PC-3 (cell line): ENCODE data around the gene MAML3. TPM values are rescaled to one million over a fixed set of nuclear protein-coding genes. Genes with fewer than 3 reads are reported as not detected.

Experiments used
- ATAC-seq: fragments of 200-7000 bp; cut with Tn5 transposase; 2 replicates; pipeline ENCODE4 v1.9.1; 2020; ENCODE audit warnings: mild to moderate bottlenecking, moderate library complexity
- BruUV-seq: library from RNA; stranded (reverse); fragments of 400-500 nt; replicated peaks from 2 replicates; lab custom pipeline; 2021; lab: Mats Ljungman, UMichigan
- CTCF ChIA-PET: fragments of 300-600 bp; sonication (Branson Sonifier 250); formaldehyde crosslinking; loops from one replicate; lab custom pipeline; 2022; ENCODE audit warnings: antibody characterized with exemption; lab: Charles Lee
- POLR2A ChIA-PET: fragments of 300-600 bp; sonication (Branson Sonifier 250); formaldehyde crosslinking; loops from one replicate; lab custom pipeline; 2022; ENCODE audit warnings: antibody characterized with exemption; ENCODE audit not compliant: unreplicated experiment; lab: Charles Lee
- DNase-seq: peaks from one replicate; pipeline ENCODE4 v3.0.0-alpha.2; 2015
- H2AFZ ChIP-seq: fragments of 300-600 bp; sonication (generic); 2 replicates; pipeline ENCODE4 v1.6.0; 2016; ENCODE audit warnings: antibody characterized with exemption, low read length
- H3F3A ChIP-seq: fragments of 300-600 bp; sonication (generic); one replicate; pipeline ENCODE4 v1.6.0; 2017; ENCODE audit warnings: antibody characterized with exemption, low read length, control low read depth, mild to moderate bottlenecking; ENCODE audit not compliant: unreplicated experiment
- H3K27ac ChIP-seq: fragments of 300-600 bp; sonication (generic); 2 replicates; pipeline ENCODE4 v1.5.1; 2016; ENCODE audit warnings: mild to moderate bottlenecking, low read length
- H3K27me3 ChIP-seq: fragments of 300-600 bp; sonication (generic); 2 replicates; pipeline ENCODE4 v1.6.1; 2016; ENCODE audit warnings: low read length, mixed read lengths
- H3K36me3 ChIP-seq: fragments of 300-600 bp; sonication (generic); 2 replicates; pipeline ENCODE4 v1.6.1; 2016; ENCODE audit warnings: low read depth, mixed run types, low read length, mixed read lengths
- H3K4me1 ChIP-seq: fragments of 300-600 bp; sonication (generic); 2 replicates; pipeline ENCODE4 v1.5.1; 2016; ENCODE audit warnings: low read length; ENCODE audit not compliant: insufficient read depth
- H3K4me2 ChIP-seq: fragments of 300-600 bp; sonication (generic); 2 replicates; pipeline ENCODE4 v1.6.0; 2016; ENCODE audit warnings: low read length
- H3K4me3 ChIP-seq: fragments of 300-600 bp; sonication (generic); 2 replicates; pipeline ENCODE4 v1.5.1; 2016; ENCODE audit warnings: mild to moderate bottlenecking, low read length, mixed read lengths
- H3K79me2 ChIP-seq: fragments of 300-600 bp; sonication (generic); 2 replicates; pipeline ENCODE4 v1.6.1; 2017; ENCODE audit warnings: low read length, mixed read lengths
- H3K9ac ChIP-seq: fragments of 300-600 bp; sonication (generic); 2 replicates; pipeline ENCODE4 v1.6.0; 2016; ENCODE audit warnings: mild to moderate bottlenecking, low read length
- H3K9me2 ChIP-seq: fragments of 300-600 bp; sonication (generic); replicated peaks from 2 replicates; pipeline ENCODE4 v1.6.1; 2016; ENCODE audit warnings: mixed run types, low read length, mixed read lengths
- H3K9me3 ChIP-seq: fragments of 300-600 bp; sonication (generic); 2 replicates; pipeline ENCODE4 v1.6.1; 2016; ENCODE audit warnings: low read length, mixed read lengths
- H4K20me1 ChIP-seq: fragments of 300-600 bp; sonication (generic); 2 replicates; pipeline ENCODE4 v1.6.1; 2016; ENCODE audit warnings: low read length, mixed read lengths
- EZH2 ChIP-seq: fragments of 300-600 bp; sonication (generic); IDR thresholded peaks from one replicate; pipeline ENCODE4 v1.6.1; 2017; ENCODE audit warnings: antibody characterized with exemption, mild to moderate bottlenecking, low read length; ENCODE audit not compliant: unreplicated experiment
- EZH2phosphoT487 ChIP-seq: fragments of 300-600 bp; sonication (generic); IDR thresholded peaks from 2 replicates; pipeline ENCODE4 v1.6.1; 2018; ENCODE audit warnings: mild to moderate bottlenecking, antibody characterized with exemption, low read length, borderline replicate concordance
- intact Hi-C: fragments of 100-400 bp; cut with micrococcal nuclease; formaldehyde crosslinking; loops from 2 replicates; pipeline ENCODE4 v1.9.0; 2023
- total RNA-seq: library from RNA; depleted of rRNA; stranded (reverse); fragments of >200 nt; gene quantifications from 2 replicates; pipeline ENCODE4 v1.2.3, GENCODE V29; 2014
- TF ChIP-seq, protein P1 (sequence below): fragments of 300-600 bp; sonication (generic); conservative IDR thresholded peaks from 2 replicates; pipeline ENCODE4 v1.5.1; 2017; ENCODE audit warnings: antibody characterized with exemption, low read depth, mild to moderate bottlenecking, low read length

MAML3 gene
- total RNA-seq, 1 experiment from 2014 or later = 4.3 TPM

DNA sequence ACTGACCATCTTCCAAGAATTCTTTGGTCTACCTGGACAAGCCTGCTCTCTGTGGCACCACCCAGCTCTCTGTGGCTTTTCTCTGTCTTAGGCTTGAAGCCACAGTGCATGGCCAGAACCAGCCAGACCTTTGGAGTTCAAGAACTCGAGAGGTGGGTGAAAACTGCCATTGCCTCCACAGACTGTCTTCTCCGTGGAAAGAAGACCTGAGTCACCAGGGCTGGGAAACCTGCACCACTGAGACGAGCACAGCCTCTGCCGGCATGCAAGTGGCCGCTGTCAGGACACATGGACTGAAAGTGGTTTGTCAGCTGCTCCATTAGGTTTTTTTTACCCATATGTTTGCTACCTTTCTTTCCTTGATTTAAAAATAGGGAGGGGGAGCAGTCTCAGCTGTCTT lies 413.9 kb downstream of the MAML3 start:
- no peak overlapping the region; the same call in 1 of the 2 replicates for H3K4me2 ChIP-seq

GRCh38 chr4:139738846-139739613 lies 415.0 kb downstream of the MAML3 start:
- no peak overlapping the region for H2AFZ ChIP-seq
- H3K4me1 ChIP-seq = peaks cover 20% of the 10 kb centered on the region
- TF ChIP-seq, protein P1, sequence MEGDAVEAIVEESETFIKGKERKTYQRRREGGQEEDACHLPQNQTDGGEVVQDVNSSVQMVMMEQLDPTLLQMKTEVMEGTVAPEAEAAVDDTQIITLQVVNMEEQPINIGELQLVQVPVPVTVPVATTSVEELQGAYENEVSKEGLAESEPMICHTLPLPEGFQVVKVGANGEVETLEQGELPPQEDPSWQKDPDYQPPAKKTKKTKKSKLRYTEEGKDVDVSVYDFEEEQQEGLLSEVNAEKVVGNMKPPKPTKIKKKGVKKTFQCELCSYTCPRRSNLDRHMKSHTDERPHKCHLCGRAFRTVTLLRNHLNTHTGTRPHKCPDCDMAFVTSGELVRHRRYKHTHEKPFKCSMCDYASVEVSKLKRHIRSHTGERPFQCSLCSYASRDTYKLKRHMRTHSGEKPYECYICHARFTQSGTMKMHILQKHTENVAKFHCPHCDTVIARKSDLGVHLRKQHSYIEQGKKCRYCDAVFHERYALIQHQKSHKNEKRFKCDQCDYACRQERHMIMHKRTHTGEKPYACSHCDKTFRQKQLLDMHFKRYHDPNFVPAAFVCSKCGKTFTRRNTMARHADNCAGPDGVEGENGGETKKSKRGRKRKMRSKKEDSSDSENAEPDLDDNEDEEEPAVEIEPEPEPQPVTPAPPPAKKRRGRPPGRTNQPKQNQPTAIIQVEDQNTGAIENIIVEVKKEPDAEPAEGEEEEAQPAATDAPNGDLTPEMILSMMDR = no peak
- TF ChIP-seq EZH2 = no peak
- no peak for TF ChIP-seq EZH2phosphoT487
- no peak overlapping the region for H3K9ac ChIP-seq
- H3F3A ChIP-seq = no peaks in the 10 kb centered on the region
- ChIA-PET POLR2A (no interaction called here), CTCF (no interaction called here)
- no peaks in the 10 kb centered on the region for H3K27me3 ChIP-seq
- no peak overlapping the region for H3K27ac ChIP-seq
- H3K9me2 ChIP-seq = no peaks in the 10 kb centered on the region
- no peaks in the 10 kb centered on the region for H3K36me3 ChIP-seq
- H3K79me2 ChIP-seq = no peaks in the 10 kb centered on the region
- BruUV-seq = no TSS peak
- no peaks in the 10 kb centered on the region for H4K20me1 ChIP-seq
- ATAC-seq (no peak), DNase-seq (no peak)
- H3K4me2 ChIP-seq = no peak overlapping the region
- H3K4me3 ChIP-seq = no peak overlapping the region
- intact Hi-C loops = loop anchor here (5.0 to 10.0 kb wide), 4 partner anchors 166 to 686 kb away; partner anchors contain the start of gene CLGN
- H3K9me3 ChIP-seq = no peaks in the 10 kb centered on the region

More for the DNA sequence above, 413.9 kb downstream of the MAML3 start:
- no TSS peak for BruUV-seq
- H3K9me3 ChIP-seq = no peaks in the 10 kb centered on the region
- H3K9me2 ChIP-seq = no peaks in the 10 kb centered on the region
- no peaks in the 10 kb centered on the region for H3F3A ChIP-seq
- H2AFZ ChIP-seq = peak overlapping the region; percentile 70; the same call in 1 of the 2 replicates
- H4K20me1 ChIP-seq = no peaks in the 10 kb centered on the region
- no peak overlapping the region for H3K9ac ChIP-seq
- intact Hi-C loops = no loop called here
- no peak; the same call in 1 of the 2 replicates for ATAC-seq
- CTCF ChIA-PET = interaction anchor here (1.2 kb wide), 1 partner anchor 117 kb away, joined by 3 read pairs; no protein-coding TSS in a partner anchor
- H3K4me3 ChIP-seq = no peak overlapping the region
- no peaks in the 10 kb centered on the region for H3K36me3 ChIP-seq
- TF ChIP-seq, protein P1 = no peak
- TF ChIP-seq EZH2 (no peak), EZH2phosphoT487 (no peak)
- H3K4me1 ChIP-seq = peaks cover 26% of the 10 kb centered on the region
- no peak for DNase-seq
- peak overlapping the region; percentile 25; the same call in 1 of the 2 replicates for H3K27ac ChIP-seq
- POLR2A ChIA-PET = no interaction called here
- no peaks in the 10 kb centered on the region for H3K27me3 ChIP-seq
- H3K79me2 ChIP-seq = no peaks in the 10 kb centered on the region

- H3K27ac ChIP-seq = no peak overlapping the region
- no peaks in the 10 kb centered on the region for H3K79me2 ChIP-seq
- no peaks in the 10 kb centered on the region for H3K9me3 ChIP-seq
- no peaks in the 10 kb centered on the region for H3K27me3 ChIP-seq
- no peak overlapping the region for H3K4me3 ChIP-seq
- intact Hi-C loops = loop anchor here (5.0 to 10.0 kb wide), 4 partner anchors 168 to 688 kb away; partner anchors contain the start of gene CLGN
- H3K36me3 ChIP-seq = no peaks in the 10 kb centered on the region
- no peak for TF ChIP-seq EZH2phosphoT487
- TF ChIP-seq EZH2 = no peak
- TF ChIP-seq, protein P1 = no peak
- H3K9ac ChIP-seq = no peak overlapping the region
- no peak overlapping the region for H2AFZ ChIP-seq
- ChIA-PET CTCF (no interaction called here), POLR2A (interaction anchor here (0.6 kb wide), 2 partner anchors 12 to 70 kb away, joined by 4 to 17 read pairs; no protein-coding TSS in a partner anchor)
- no peaks in the 10 kb centered on the region for H3K9me2 ChIP-seq
- no TSS peak for BruUV-seq
- DNase-seq = no peak
- no peak overlapping the region for H3K4me2 ChIP-seq
- no peaks in the 10 kb centered on the region for H4K20me1 ChIP-seq
- no peak for ATAC-seq
- no peaks in the 10 kb centered on the region for H3F3A ChIP-seq
- H3K4me1 ChIP-seq = peaks cover 18% of the 10 kb centered on the region
These were observed 417.3 kb downstream of the MAML3 start for GRCh38 chr4:139736661-139737060.
